OCI-LY7 (cell line): Measurements from ENCODE around the gene TWF2. TPM values are rescaled to one million over a fixed set of nuclear protein-coding genes. Genes with fewer than 3 reads are reported as not detected.

ENCODE experiments used
- BruUV-seq: library from RNA; stranded (reverse); fragments of 400-500 nt; replicated peaks from 2 replicates; lab custom pipeline; 2021; lab: Mats Ljungman, UMichigan
- CTCF ChIA-PET: fragments of 300-600 bp; sonication (Branson Sonifier 250); formaldehyde crosslinking; loops from one replicate; lab custom pipeline; 2022; ENCODE audit warnings: antibody characterized with exemption; ENCODE audit not compliant: unreplicated experiment; lab: Charles Lee
- POLR2A ChIA-PET: fragments of 300-600 bp; sonication (Branson Sonifier 250); formaldehyde crosslinking; loops from one replicate; lab custom pipeline; 2022; ENCODE audit warnings: antibody characterized with exemption; lab: Charles Lee
- DNase-seq: peaks from one replicate; pipeline ENCODE4 v3.0.0-alpha.2; 2015; ENCODE audit warnings: low spot score
- H2AFZ ChIP-seq: fragments of 200-600 bp; sonication (generic), shearing (Covaris generic); 2 replicates; pipeline ENCODE4 v1.6.1; 2014; ENCODE audit warnings: mild to moderate bottlenecking, antibody characterized with exemption, low read length, moderate library complexity
- H3K27ac ChIP-seq: fragments of 200-600 bp; sonication (generic); 2 replicates; pipeline ENCODE4 v1.5.1; 2014; ENCODE audit warnings: mixed run types, low read depth, mild to moderate bottlenecking, moderate library complexity, low read length, inconsistent platforms; ENCODE audit not compliant: poor library complexity, severe bottlenecking
- H3K36me3 ChIP-seq: fragments of 200-600 bp; sonication (generic); 2 replicates; pipeline ENCODE4 v1.6.1; 2014; ENCODE audit warnings: mild to moderate bottlenecking, antibody characterized with exemption, low read length, moderate library complexity, mixed read lengths; ENCODE audit not compliant: insufficient read depth
- H3K4me1 ChIP-seq: fragments of 200-600 bp; sonication (generic); 2 replicates; pipeline ENCODE4 v1.5.1; 2014; ENCODE audit warnings: mild to moderate bottlenecking, low read length; ENCODE audit not compliant: insufficient read depth, poor library complexity, severe bottlenecking
- H3K4me2 ChIP-seq: fragments of 200-600 bp; sonication (generic); 2 replicates; pipeline ENCODE4 v1.6.1; 2014; ENCODE audit warnings: mild to moderate bottlenecking, low read length
- H3K4me3 ChIP-seq: fragments of 200-600 bp; sonication (generic); 2 replicates; pipeline ENCODE4 v1.5.1; 2014; ENCODE audit warnings: mild to moderate bottlenecking, low read depth, low read length; ENCODE audit not compliant: poor library complexity, severe bottlenecking
- H3K79me2 ChIP-seq: fragments of 200-600 bp; sonication (generic); 2 replicates; pipeline ENCODE4 v1.6.1; 2016; ENCODE audit warnings: low read depth, mild to moderate bottlenecking, low read length, moderate library complexity, mixed read lengths; ENCODE audit not compliant: insufficient read depth
- H3K9me2 ChIP-seq: fragments of 200-600 bp; sonication (generic); 2 replicates; pipeline ENCODE4 v1.6.1; 2016; ENCODE audit warnings: mild to moderate bottlenecking, low read length, mixed read lengths; ENCODE audit not compliant: insufficient read depth
- H3K9me3 ChIP-seq: fragments of 200-600 bp; sonication (generic); 2 replicates; pipeline ENCODE4 v1.6.1; 2014; ENCODE audit warnings: mild to moderate bottlenecking, mixed run types, low read length, mixed read lengths
- H4K20me1 ChIP-seq: fragments of 200-600 bp; sonication (generic); 2 replicates; pipeline ENCODE4 v1.6.1; 2014; ENCODE audit warnings: mild to moderate bottlenecking, antibody characterized with exemption, low read length, moderate library complexity, mixed read lengths; ENCODE audit not compliant: insufficient read depth
- CTCF ChIP-seq: fragments of 200-600 bp; sonication (generic); conservative IDR thresholded peaks from 2 replicates; pipeline ENCODE4 v1.5.1; 2014; ENCODE audit warnings: mild to moderate bottlenecking, antibody characterized with exemption, low read length, moderate library complexity, mixed read lengths
- EZH2phosphoT487 ChIP-seq: fragments of 200-600 bp; sonication (generic); IDR thresholded peaks from 2 replicates; pipeline ENCODE4 v1.6.1; 2018; ENCODE audit warnings: low read depth, borderline replicate concordance, mild to moderate bottlenecking, mixed run types, antibody characterized with exemption, low read length, moderate library complexity, mixed read lengths
- intact Hi-C: fragments of 100-400 bp; cut with micrococcal nuclease; formaldehyde crosslinking; loops from one replicate; pipeline ENCODE4 v1.10.0; 2022; ENCODE audit not compliant: unreplicated experiment
- total RNA-seq, 2 experiments: library from RNA; depleted of rRNA in 1 of 2; stranded (reverse); fragments of >200 nt in 1 of 2; shearing (Covaris generic) in 1 of 2; gene quantifications; 2 replicates each; pipeline ENCODE4 v1.2.3, GENCODE V29; 2014 to 2022

The TWF2 gene
- total RNA-seq, 2 experiments from 2014 or later = 52.8 to 64.9 TPM

DNA sequence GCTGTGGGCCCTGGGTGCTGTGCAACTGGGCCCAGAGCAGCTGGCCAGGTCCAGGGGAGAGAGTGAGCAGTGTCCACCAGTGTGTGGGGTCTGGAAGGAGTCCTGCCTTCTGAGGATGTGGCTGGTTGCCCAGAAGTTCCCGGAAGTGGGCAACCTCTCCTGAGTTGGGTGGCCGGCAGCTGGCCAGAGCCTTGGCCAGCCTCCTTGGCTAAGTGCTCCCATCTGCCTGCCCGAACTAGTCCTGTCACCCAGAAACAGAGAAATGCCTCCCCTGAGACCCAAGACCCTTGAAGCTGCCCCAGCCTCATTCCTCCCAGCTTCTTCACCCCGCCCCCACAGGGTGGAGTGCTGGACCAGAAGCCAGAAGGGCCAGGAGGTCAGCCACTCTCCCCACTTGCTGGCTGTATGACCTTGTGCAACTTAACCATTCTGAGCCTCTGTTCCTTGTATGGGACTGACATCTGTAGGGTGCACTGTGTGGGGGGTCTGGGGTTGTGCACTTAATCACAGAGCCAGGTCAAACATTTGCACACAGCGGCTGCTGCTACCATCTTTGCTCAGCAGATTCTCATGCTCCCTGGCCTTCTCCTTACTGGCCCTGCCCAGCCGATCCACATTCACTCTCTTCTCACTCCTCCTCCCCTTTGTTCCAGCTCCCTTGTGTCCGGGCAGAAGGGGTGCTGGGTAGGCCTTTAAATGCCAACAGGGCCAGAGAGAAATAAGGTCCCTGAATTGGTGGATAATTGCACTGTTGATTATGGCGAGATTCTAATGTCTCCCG is 48.5 kb downstream of the TWF2 start:
- no peaks in the 10 kb centered on the region for H3K9me3 ChIP-seq
- intact Hi-C loops = no loop called here
- H3K36me3 ChIP-seq = no peaks in the 10 kb centered on the region
- no peak overlapping the region for H2AFZ ChIP-seq
- no peak overlapping the region for H3K4me2 ChIP-seq
- no peaks in the 10 kb centered on the region for H3K4me1 ChIP-seq
- H3K4me3 ChIP-seq = no peak overlapping the region
- TF ChIP-seq EZH2phosphoT487 (no peak), CTCF (no peak)
- no peak for DNase-seq
- ChIA-PET POLR2A (interaction anchor here (1.6 kb wide), 1 partner anchor 10 kb away, joined by 3 read pairs; no protein-coding TSS in a partner anchor), CTCF (no interaction called here)
- H3K9me2 ChIP-seq = no peaks in the 10 kb centered on the region
- no peak overlapping the region for H3K27ac ChIP-seq
- H3K79me2 ChIP-seq = no peaks in the 10 kb centered on the region
- no TSS peak for BruUV-seq
- H4K20me1 ChIP-seq = no peaks in the 10 kb centered on the region

DNA sequence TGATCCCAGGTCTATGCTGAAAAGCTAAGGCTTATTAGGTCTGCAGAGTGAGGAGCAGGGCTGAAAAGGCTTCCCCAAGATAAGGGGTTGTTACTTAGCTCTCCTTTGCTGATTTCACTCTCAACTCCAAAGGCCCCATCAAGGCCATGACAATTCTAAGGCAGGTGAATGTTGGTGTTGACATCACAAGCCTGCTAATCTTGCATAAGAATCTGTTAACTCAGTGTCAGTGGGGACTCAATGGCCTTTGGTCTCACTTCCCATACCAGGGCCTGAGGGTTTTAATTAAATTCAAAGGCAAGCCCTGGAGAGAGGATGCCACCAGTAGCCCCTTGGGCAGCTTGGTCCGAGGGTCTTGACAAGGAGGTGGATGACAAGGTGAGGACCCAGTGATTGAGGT is 50.4 kb downstream of the TWF2 start:
- TF ChIP-seq CTCF = no peak
- TF ChIP-seq EZH2phosphoT487 = no peak
- BruUV-seq = no TSS peak
- no peak for DNase-seq

DNA sequence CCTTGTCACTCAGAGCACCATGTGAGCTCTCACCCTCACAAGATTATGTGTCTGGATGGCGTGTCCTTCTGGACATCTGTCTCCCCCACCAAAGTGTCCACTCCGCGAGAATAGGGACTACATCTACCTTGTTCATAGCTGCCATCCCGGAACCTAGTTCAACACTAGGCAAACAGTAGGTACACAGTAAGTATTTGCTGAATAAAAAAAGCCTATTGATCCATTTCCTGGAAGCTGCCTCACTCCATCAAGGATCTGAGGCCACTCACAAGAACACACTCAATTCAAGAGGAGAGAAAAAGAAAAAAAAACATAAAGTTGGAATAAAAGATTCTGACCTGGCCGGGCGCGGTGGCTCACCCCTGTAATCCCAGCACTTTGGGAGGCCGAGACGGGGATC is 52.2 kb downstream of the TWF2 start:
- CTCF ChIA-PET = no interaction called here
- BruUV-seq = no TSS peak

More for the DNA sequence above, 50.4 kb downstream of the TWF2 start:
- CTCF ChIA-PET = interaction anchor here (0.6 kb wide), 1 partner anchor 13 kb away, joined by 4 read pairs; no protein-coding TSS in a partner anchor
- POLR2A ChIA-PET = interaction anchor here (1.6 kb wide), 1 partner anchor 8 kb away, joined by 3 read pairs; no protein-coding TSS in a partner anchor
- Histone ChIP-seq H3K27ac (no peak overlapping the region), H3K9me2 (no peaks in the 10 kb centered on the region), H3K4me1 (no peaks in the 10 kb centered on the region), H4K20me1 (no peaks in the 10 kb centered on the region), H3K4me3 (no peak overlapping the region), H3K79me2 (no peaks in the 10 kb centered on the region), H3K4me2 (no peak overlapping the region), H3K36me3 (no peaks in the 10 kb centered on the region), H2AFZ (no peak overlapping the region), H3K9me3 (no peaks in the 10 kb centered on the region)
- intact Hi-C loops = no loop called here

More for the DNA sequence above, 52.2 kb downstream of the TWF2 start:
- Histone ChIP-seq H3K4me3 (no peak overlapping the region), H3K27ac (no peak overlapping the region), H3K4me2 (no peak overlapping the region), H3K9me2 (no peaks in the 10 kb centered on the region), H3K79me2 (no peaks in the 10 kb centered on the region), H3K9me3 (no peaks in the 10 kb centered on the region), H2AFZ (no peak overlapping the region), H4K20me1 (no peaks in the 10 kb centered on the region), H3K4me1 (no peaks in the 10 kb centered on the region), H3K36me3 (no peaks in the 10 kb centered on the region)
- DNase-seq = no peak
- POLR2A ChIA-PET = interaction anchor here (0.7 kb wide), 1 partner anchor 1271 kb away, joined by 5 read pairs; no protein-coding TSS in a partner anchor
- intact Hi-C loops = no loop called here
- TF ChIP-seq EZH2phosphoT487 (no peak), CTCF (no peak)
